ENCODE data around the gene FGFR2.
"Not testable (repeated sequence)": the region's sequence is repeated elsewhere in the genome, so short reads cannot be mapped to it uniquely, and the experiment has no call there.

Gene FGFR2

DNA sequence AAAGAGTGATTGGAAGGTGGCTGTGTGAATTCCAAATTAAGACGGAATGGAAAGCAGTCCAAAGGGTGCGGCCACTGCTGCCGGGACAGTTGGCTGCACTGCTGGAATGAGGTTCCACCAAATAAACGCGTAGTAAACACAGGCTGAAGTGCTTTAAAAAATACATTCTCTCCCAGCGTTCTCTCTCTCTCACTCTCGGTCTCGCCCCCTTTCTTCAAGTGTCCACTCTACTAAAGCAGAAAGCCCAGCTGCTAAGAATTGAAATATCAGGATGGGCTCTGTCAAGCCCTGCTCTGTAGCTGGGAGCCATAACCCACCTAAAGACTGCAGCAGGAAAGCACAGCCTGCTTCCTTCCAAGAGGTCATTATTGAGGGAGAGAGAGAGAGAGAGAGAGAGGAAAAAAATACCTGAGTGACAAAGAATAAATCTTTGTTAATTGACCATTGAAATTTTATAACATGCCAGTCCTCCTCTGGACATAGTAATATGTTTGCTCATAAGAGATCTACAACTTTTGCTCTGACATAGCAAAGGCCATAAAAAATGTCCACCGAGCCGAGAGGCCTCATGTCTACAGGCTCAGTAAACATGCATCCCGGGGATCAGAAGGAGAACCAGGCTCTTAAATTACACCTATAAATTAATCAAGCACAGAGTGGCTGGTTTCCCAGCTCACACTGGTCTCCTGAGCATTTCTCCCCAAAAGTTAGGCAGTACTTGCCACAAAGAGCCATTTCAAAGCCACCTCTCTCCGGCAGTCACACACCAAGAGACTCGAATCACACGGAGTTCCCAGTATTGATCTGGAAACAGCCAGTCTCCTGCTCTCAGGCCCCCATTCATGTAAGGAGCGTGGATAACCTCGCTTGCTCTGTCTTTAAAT, 72.8 kb downstream of the FGFR2 start:
- in situ Hi-C loops (cut with HindIII; ENCODE audit: low sequenced_read_pairs), result no loop called here

DNA sequence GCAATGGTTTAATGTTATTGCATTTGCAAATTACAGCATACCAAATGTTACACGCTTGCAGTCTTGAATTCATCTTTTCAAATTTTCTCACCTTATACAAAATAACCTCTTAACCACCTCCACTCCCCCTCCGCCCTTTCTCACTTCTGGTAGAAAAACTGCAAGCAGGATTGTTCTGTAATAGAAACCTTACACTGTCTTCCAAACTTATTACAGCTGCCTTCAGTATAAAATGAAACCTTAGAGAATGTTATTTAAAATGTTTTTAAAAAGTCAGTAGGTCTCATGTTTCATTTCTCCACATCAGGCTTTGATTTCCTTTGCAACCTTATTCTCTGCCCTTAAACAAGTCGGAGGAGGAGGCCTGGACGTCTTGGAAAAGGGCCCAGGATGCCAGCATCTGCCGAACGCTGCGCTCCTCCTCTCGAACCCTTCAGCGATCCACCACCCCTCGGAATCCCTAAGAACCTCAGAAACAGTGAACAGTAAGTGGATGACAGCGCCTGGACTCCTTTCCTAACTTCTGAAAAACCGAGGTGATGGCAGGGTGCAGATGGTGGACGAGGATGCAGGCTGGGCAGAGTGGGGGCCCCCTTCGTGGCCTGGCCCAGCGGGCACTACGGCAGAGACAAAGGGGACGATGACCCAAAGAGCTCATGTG, 74.0 kb downstream of the FGFR2 start:
- in situ Hi-C loops (cut with HindIII; ENCODE audit: low sequenced_read_pairs), result no loop called here

DNA sequence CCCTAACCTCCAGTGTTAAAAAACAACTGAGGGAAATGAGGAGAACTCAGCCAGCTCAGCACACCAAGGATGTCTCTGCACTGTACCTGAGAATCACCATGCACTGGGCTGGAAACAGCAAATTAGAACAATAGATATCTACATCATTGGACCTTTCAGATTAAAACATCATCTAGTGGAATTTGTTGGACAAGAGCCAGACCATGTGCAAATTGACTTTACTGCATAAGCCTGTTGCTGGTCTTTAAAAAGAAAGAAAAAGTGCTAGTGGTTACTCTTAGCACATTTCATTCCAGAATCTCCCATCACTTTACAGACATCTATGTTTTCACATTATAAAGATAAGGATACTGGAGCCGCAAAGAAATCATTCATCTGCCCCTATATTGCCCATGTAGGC, 75.4 kb downstream of the FGFR2 start:
- in situ Hi-C loops (cut with HindIII; ENCODE audit: low sequenced_read_pairs), result no loop called here

DNA sequence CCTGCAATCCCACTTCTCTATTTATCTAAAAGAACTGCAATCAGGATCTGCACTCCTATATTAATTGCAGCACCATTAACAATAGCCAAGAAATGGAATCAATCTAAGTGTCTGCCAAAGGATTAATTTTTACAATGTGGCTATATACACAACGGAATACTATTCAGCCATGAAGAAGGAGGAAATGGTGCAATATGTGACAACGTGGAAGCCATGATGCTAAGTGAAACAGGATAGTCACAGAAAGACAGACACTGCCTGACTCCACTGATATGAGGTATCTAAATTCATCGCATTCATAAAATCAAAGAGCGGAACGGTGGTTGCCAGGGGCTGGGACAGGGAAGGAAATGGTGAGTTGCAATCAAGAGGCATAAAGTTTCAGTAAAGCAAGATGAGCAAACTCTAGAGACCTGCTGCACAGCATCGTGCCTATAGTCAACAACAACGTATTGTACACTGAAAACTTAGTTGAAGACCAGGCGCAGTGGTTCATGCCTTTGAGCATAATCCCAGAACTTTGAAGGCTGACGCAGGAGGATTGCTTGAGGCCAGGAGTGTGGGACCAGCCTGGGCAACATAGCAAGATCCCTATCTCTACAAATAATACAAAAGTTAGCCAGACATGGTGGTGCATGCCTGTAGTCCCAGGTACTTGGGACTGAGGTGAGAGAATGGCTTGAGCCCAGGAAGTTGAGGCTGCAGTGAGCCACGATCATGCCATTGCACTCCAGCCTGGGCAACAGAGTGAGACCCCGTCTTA, 76.3 kb downstream of the FGFR2 start:
- in situ Hi-C loops (cut with HindIII; ENCODE audit: low sequenced_read_pairs), result no loop called here

DNA sequence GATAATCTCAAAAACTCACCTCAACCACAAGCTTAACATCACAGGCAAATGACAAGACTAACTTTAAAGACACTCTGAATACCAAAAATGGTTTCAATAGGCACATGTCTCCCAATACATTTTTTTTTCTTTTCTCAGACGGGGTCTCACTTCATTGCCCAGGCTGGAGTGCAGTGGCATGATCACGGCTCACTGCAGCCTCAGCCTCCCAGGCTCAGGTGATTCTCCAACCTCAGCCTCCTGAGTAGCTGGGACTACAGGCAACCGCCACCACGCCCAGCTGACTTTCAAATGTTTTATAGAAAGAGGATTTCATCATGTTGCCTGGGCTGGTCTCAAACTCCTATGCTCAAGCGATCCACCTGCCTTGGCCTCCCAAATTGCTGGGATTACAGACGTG, 77.7 kb downstream of the FGFR2 start:
- in situ Hi-C loops (cut with HindIII; ENCODE audit: low sequenced_read_pairs), result not testable (repeated sequence)

DNA sequence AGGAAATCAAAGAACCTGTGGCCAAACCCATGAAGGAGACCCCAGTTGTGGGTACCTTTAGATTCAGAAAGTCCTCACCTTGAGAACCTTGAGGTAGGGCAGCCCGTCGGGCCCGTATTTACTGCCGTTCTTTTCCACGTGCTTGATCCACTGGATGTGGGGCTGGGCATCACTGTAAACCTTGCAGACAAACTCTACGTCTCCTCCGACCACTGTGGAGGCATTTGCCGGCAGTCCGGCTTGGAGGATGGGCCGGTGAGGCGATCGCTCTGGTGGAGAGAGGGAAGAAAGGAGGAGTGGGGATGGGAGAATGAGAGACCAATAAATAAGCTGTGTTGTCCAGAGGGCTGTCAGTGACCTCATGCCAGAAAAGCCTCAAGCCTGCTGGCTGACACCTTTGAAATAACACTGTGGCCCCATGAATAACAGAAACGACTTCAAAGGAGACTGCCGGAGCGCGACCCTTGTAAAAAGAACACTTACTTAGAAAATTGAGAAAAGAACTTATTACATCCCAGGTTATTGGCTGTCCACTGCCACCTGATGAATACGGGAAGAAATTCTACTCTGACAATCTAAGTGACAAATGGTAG, 78.2 kb downstream of the FGFR2 start:
- in situ Hi-C loops (cut with HindIII; ENCODE audit: low sequenced_read_pairs), result no loop called here

DNA sequence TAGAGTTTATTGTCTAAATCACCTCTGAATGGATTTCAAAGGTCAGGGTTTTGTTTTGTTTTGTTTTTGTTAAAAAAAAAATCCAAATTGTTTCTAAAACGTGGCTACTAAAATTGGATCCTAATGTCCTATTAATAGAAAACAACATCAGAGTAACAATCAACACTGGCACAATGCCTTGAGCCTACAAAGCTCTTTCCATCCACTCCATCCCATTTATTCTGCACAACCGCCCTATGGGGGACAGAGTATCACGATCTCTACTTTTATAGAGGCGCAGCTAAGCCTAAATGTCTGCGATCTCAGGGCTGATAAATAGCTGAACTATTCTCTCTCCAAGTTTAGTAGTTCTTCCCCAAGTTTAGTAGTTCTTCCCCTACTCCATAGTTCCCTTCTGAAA, 78.8 kb downstream of the FGFR2 start:
- in situ Hi-C loops (cut with HindIII; ENCODE audit: low sequenced_read_pairs), result no loop called here

DNA sequence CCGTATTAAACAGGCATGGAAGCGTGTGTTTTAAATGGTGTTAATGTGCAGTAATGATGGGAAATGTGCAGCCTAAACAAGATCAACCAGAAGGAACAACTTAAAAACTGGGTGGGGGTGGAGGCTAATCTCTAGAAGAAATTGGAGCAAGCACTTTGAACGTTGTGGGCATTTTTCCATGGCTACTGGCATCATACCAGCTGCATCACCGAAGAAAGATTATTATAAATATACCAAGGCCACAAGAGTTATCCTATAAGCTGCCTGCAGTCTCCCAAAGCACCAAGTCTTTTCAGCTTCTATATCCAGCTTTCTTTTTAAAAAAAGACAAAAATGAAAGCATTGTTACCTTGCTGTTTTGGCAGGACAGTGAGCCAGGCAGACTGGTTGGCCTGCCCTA, 79.9 kb downstream of the FGFR2 start:
- in situ Hi-C loops (cut with HindIII; ENCODE audit: low sequenced_read_pairs), result no loop called here

DNA sequence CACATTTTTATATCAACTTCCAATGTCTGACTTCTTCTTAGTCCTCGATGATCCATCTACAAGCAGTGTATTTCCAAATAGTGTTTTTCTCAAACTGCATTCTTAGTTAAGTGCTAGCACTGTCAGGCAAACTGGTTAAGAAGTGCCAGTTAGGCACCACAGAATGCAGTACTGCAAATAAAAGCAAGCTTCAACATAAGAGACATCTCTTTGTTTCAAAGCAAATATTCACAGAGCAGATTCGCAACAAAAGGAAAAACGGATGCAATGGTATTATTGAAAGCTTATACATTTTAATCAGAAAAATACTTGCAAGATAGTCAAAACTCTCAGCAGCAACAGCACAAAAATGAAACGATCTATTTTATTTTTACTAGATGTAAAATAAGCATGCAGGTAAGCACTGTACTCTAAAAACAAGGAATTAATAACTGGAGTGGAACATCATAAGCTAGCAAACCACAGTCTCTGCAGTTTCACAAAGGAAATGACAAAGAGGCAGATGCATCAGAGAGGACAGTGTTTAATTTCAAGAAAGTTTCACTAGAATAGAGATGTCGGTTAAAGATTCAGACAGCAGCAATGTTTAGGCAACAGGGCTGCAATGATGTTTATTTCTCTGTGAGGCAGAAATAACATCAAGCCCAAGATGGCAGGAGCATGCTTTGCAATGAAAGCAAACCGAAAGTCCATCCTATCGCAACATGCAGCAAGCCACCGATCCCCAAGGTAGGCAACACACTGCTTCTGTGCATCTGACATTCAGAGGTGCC, 82.0 kb downstream of the FGFR2 start:
- in situ Hi-C loops (cut with HindIII; ENCODE audit: low sequenced_read_pairs), result no loop called here

DNA sequence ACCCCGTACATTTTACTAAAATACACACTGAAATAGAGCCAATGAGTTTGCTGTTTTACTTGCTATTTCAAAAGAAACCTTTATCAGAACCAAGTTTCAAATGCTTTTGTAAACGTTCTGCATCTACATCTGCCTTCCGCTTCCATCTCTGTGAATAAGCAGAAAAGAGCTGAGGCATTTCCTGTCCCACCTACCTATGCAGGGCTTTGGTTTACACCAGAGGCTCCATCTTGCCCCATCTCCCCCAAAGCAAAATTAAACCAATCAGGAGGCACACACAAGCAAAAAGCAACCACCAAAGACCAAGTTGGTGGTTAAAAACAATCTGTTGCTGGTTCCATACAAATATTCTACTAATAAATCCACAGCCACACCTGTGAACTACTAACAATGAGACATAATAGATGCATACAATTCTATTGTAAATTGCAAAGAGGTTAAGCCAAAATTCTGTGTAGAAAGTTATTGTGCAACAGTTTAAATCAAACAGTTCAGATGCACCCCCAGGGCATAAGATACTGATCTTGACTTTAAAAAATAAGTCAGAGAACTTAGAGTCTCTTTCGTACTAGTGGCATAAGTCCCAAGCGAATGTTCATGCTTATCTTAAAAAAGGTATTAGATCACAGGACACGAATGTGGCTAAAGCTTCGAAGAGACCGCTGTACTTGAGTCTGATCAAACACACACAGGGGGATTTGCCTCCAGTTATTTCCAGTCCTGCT, 83.9 kb downstream of the FGFR2 start:
- in situ Hi-C loops (cut with HindIII; ENCODE audit: low sequenced_read_pairs), result no loop called here

DNA sequence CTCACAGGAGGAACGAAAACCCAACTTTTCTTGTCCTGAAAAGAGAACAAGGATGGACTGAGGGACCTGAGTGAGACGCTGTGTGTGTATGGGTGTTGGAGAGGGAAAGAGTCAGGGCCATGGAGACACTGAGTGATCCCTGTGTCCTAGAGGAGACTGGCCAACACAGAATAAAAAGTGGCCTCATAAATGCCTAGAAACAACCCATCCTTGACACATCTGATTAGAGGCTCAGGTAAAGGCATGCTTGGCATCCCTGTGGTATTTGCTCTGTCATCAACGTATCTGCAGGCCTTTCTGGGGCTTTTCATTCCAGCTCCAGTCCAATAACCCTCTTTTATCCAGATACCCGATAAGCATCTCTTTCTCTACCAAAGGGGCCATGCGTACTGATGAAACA, 86.3 kb downstream of the FGFR2 start:
- in situ Hi-C loops (cut with HindIII; ENCODE audit: low sequenced_read_pairs), result no loop called here

DNA sequence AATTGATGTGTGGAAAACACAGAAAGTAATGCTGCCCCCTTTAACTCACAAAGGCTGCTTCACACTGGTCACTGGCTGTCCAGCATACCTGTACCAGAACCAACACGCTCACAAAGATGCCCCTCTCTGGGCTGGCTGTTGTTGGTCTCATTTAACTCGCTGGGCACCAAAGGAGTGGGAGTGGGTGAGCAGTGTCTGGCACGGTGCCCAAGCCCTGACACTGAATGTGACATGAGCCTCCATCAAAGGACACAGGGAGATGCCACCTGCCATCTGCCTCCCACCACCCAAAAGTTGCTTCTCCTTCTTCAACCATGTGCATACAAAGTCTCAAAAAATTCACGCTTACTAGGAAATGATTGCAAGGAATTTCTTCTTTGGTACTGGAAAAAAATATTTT, 86.8 kb downstream of the FGFR2 start:
- in situ Hi-C loops (cut with HindIII; ENCODE audit: low sequenced_read_pairs), result no loop called here

DNA sequence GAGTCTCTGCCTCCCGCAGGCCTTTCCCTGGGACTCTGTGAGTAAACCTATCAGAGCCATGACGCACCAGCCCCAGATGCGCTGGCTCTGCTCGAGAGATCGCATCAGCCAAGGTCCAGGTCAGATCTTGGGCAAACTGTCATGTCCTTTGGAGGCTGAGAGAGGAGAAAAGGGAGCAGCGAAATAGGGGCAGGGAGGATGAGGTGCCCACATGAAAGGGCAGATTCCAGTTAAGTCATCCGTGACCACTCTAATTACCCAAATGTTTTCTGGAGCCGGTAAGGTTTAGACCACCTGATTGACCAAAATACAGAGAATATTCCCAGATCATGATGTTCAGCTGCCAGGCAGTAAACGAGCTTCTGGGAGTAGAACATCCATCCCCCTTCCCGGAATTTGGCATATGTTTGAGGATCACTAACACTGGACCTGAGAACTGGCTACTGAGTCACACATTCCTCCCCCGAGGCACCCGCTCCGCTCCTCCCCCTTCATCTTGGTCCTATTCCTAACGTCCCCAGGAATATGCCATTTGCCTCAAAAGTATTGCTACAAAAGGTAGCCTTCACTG, 88.0 kb downstream of the FGFR2 start:
- in situ Hi-C loops (cut with HindIII; ENCODE audit: low sequenced_read_pairs), result no loop called here

DNA sequence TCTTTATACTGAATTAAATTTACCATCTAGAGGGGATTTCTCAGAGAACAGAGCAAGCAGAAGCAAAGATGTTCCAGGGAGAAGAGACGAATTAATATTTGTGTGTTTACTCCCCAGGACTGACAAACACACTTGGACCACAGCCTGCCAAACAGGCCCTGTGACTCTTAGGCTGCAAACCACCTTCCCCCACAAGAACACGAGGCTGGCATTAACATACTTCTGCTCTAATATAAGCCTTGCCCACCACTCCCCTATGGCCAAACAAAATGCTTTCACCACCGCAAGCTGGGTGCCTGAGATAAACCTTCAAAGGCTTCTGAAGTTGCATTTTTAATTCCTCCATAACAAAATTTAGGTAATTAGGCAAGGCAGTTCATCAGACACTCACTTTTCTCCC, 88.4 kb downstream of the FGFR2 start:
- in situ Hi-C loops (cut with HindIII; ENCODE audit: low sequenced_read_pairs), result no loop called here

DNA sequence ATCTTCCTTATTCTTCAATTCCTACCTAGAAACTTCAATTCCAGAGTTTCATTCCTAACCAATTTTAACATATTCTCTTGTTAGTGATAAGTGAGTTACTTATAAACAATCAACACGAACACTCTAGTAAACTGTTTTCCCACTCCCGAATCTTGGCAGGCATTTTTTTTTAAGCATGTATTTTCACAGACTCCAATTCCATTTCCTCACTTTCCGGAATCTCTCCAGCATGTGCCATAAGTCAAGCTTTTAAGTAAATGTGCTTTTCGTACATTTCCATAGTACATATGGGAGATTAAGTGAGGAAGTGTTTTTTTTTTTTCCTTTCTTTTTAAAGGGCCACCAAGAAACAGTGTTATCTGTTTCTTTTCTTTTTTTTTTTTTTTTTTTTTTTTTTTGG, 89.1 kb downstream of the FGFR2 start:
- in situ Hi-C loops (cut with HindIII; ENCODE audit: low sequenced_read_pairs), result no loop called here

DNA sequence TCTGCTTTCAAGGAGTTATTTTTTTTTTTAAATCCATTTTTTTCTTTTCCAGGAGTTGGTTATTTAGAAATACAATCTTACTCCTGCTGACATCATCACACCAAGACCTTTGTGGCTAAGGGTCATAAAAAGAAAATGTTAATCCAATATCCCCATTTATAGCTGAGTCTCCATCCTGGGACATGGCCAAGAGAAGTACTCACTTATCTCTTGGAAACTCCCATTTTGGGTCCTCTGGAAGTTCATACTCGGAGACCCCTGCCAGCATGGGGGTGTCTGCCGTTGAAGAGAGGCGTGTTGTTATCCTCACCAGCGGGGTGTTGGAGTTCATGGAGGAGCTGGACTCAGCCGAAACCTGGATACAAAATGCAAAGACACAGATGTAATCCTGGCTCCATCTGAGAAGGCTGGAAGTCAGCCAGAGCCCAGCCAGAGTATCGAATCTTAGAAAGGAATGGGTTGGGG, 94.6 kb downstream of the FGFR2 start:
- in situ Hi-C loops (cut with HindIII; ENCODE audit: low sequenced_read_pairs), result no loop called here

DNA sequence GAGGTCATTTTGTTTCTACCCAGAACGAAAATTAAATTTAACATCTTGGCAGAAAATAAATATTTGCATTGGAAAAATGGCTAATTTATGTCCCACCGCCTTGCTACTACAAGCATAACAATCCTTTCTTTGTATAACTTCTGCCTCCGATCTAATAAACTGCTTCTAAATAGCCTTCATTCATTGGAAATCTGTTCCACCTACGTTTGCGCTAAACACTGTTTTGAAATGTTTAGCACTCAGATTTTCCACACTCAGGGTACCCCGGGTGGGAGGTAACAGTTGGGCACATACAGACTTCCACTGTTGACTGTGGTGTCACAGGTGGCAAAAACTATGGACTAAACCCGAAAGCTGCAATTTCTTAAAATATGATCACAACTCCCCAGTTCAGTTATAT, 96.4 kb downstream of the FGFR2 start:
- in situ Hi-C loops (cut with HindIII; ENCODE audit: low sequenced_read_pairs), result no loop called here

DNA sequence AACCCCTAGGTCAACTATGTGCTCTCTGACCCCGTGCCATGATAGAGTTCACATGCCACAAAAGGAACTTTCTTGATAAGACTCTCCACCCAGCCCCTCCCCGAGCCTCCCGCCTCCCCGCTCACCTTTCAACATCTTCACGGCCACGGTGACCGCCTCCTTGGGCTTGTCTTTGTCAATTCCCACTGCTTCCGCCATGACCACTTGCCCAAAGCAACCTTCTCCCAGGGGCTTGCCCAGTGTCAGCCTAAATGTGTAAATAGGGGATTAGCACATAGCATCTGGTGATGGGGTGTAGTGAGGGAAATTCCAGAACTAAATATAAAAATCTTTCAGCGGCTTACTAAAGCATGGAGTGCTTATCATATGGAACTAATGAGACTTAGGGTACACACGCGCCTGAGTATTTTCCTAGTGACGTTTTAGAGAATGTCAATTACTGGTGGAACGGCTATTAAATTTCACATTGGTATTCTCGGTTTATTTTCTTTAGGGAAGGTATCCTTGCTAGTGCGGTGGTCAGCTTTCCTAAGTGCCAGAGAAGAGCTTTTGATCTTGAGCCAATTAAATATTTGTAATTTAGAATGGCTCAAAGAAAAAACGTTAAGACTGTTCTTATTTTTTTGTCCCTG, 97.4 kb downstream of the FGFR2 start:
- in situ Hi-C loops (cut with HindIII; ENCODE audit: low sequenced_read_pairs), result no loop called here

Measured in DLD1 (cell line).